Neuronal stem cell (in vitro differentiated cells): ENCODE data around the gene IRF8.

Source experiments
- DNase-seq: peaks from one replicate; pipeline ENCODE4 v3.0.0-alpha.2; 2013; ENCODE audit warnings: low spot score
- H2AFZ ChIP-seq: one replicate; pipeline ENCODE4 v1.6.1; 2013; ENCODE audit warnings: mild to moderate bottlenecking, low read length, inconsistent platforms
- H2AK5ac ChIP-seq: 2 replicates; pipeline ENCODE4 v1.6.1; 2013; ENCODE audit warnings: low read depth, mild to moderate bottlenecking, inconsistent platforms, low read length, moderate library complexity, mixed read lengths
- H2BK120ac ChIP-seq: 2 replicates; pipeline ENCODE4 v1.6.1; 2013; ENCODE audit warnings: low read depth, mild to moderate bottlenecking, inconsistent platforms, low read length, moderate library complexity, mixed read lengths
- H2BK12ac ChIP-seq: one replicate; pipeline ENCODE4 v1.6.1; 2013; ENCODE audit warnings: low read length, inconsistent platforms
- H2BK15ac ChIP-seq: 2 replicates; pipeline ENCODE4 v1.6.1; 2013; ENCODE audit warnings: mild to moderate bottlenecking, low read length, inconsistent platforms, mixed read lengths
- H2BK5ac ChIP-seq: one replicate; pipeline ENCODE4 v1.6.1; 2013; ENCODE audit warnings: inconsistent platforms, mild to moderate bottlenecking, low read length, moderate library complexity
- H3K14ac ChIP-seq: one replicate; pipeline ENCODE4 v1.6.1; 2013; ENCODE audit warnings: low read length, inconsistent platforms
- H3K18ac ChIP-seq: 2 replicates; pipeline ENCODE4 v1.6.1; 2013; ENCODE audit warnings: low read length, inconsistent platforms
- H3K23ac ChIP-seq: 2 replicates; pipeline ENCODE4 v1.6.1; 2013; ENCODE audit warnings: low read depth, mild to moderate bottlenecking, mixed read lengths, low read length, inconsistent platforms; ENCODE audit not compliant: poor library complexity
- H3K27ac ChIP-seq: replicated peaks from 3 replicates; pipeline ENCODE4 v1.5.1; 2013; ENCODE audit warnings: low read length, inconsistent platforms
- H3K27me3 ChIP-seq, 3 experiments: 2 replicates each; pipeline ENCODE4 v1.6.1; 2013; ENCODE audit warnings: low read length in 3 of 3, mild to moderate bottlenecking in 2 of 3, inconsistent platforms in 1 of 3, low read depth in 1 of 3, mixed read lengths in 1 of 3, moderate library complexity in 1 of 3; ENCODE audit not compliant: control insufficient read depth in 3 of 3, insufficient read depth in 3 of 3
- H3K36me3 ChIP-seq, 2 donors: replicated peaks in 1 of 2; 2 replicates each; pipeline ENCODE4 v1.6.1; 2013; ENCODE audit warnings: low read length in 2 of 2; ENCODE audit not compliant: control insufficient read depth in 2 of 2, insufficient read depth in 2 of 2
- H3K4ac ChIP-seq: 2 replicates; pipeline ENCODE4 v1.6.1; 2013; ENCODE audit warnings: inconsistent platforms, mild to moderate bottlenecking, low read length, moderate library complexity
- H3K4me1 ChIP-seq, 2 donors: 1 replicate in 1 of 2; 2 replicates in 1 of 2; pipeline ENCODE4 v1.6.1; 2013; ENCODE audit warnings: low read length in 2 of 2, low read depth in 1 of 2; ENCODE audit not compliant: control insufficient read depth in 2 of 2, insufficient read depth in 1 of 2
- H3K4me2 ChIP-seq: one replicate; pipeline ENCODE4 v1.6.1; 2013; ENCODE audit warnings: mild to moderate bottlenecking, low read length, inconsistent platforms; ENCODE audit not compliant: insufficient read depth, poor library complexity, severe bottlenecking
- H3K4me3 ChIP-seq, 2 donors: 2 replicates each; pipeline ENCODE4 v1.5.1; 2013; ENCODE audit warnings: low read length in 2 of 2, mild to moderate bottlenecking in 2 of 2, inconsistent platforms in 1 of 2, moderate library complexity in 1 of 2
- H3K79me1 ChIP-seq: one replicate; pipeline ENCODE4 v1.6.1; 2013; ENCODE audit warnings: low read depth, mild to moderate bottlenecking, inconsistent platforms, low read length, moderate library complexity
- H3K9ac ChIP-seq: one replicate; pipeline ENCODE4 v1.6.1; 2013; ENCODE audit warnings: mild to moderate bottlenecking, low read depth, low read length, inconsistent platforms; ENCODE audit not compliant: poor library complexity
- H3K9me3 ChIP-seq, 2 donors: replicated peaks in 1 of 2; 2 replicates each; pipeline versions ENCODE3 to v1.6.1; 2013; ENCODE audit warnings: low read length in 2 of 2, mild to moderate bottlenecking in 2 of 2, inconsistent platforms in 1 of 2, low read depth in 1 of 2, mixed read lengths in 1 of 2, moderate library complexity in 1 of 2; ENCODE audit not compliant: control insufficient read depth in 2 of 2, insufficient read depth in 1 of 2
- H4K8ac ChIP-seq: one replicate; pipeline ENCODE4 v1.6.1; 2013; ENCODE audit warnings: low read depth, mild to moderate bottlenecking, inconsistent platforms, low read length, moderate library complexity
- H4K91ac ChIP-seq: one replicate; pipeline ENCODE4 v1.6.1; 2013; ENCODE audit warnings: low read length, low read depth, mild to moderate bottlenecking, inconsistent platforms; ENCODE audit not compliant: poor library complexity
- WGBS, 2 donors: extraction: QIAGEN DNeasy Blood & Tissue Kit; methylation state at CpG; one replicate each; pipeline ENCODE4 v1.1.7; 2013; ENCODE audit warnings: missing lambda C conversion rate in 2 of 2, mixed read lengths in 1 of 2; ENCODE audit not compliant: insufficient read length in 2 of 2, insufficient replicate concordance in 1 of 2; ENCODE audit errors: extremely low coverage in 2 of 2; 5-methylcytosine and 5-hydroxymethylcytosine counted together

Gene IRF8

DNA sequence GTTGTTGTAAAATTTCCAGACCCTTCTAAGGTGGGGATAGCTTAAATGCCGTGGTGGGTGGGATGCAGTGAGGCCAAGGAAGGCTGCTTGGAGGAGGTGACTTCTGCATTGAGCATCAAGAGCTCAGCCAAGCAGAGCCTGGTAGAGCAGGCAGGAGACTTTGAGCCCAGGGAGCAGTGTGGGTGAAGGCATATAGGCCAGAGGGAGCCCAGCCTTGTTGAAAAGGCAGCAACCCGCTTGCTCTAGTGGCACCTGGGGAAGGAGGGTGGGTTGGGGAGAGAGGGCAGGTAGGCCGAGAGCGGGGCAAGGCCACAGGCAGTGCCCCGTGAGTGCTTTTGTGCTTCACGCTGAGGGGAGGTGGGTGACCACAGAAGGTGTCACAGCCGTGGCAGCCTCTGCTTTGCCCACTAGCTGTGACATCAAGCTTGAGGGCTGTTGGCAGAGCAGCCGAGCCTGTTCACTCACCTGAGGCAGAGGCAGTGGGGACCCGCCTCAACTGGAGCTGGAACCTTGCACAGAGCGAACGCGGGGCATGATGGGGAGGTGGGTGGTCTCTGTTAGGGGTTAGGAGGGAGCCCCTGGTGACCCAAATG is 56.1 kb downstream of the IRF8 start:
- Histone ChIP-seq H2BK120ac (no peak overlapping the region), H3K4me3 (no peak overlapping the region), H3K27me3 (peaks cover 0 to 22% (median 0%) of the 10 kb centered on the region in 3 experiments), H3K9ac (no peak overlapping the region), H2BK5ac (no peak overlapping the region), H3K18ac (no peak overlapping the region), H3K4ac (no peak overlapping the region), H4K91ac (no peak overlapping the region), H3K36me3 (no peaks in the 10 kb centered on the region), H3K4me2 (no peak overlapping the region), H3K9me3 (no peaks in the 10 kb centered on the region), H2AK5ac (no peak overlapping the region), H3K79me1 (no peaks in the 10 kb centered on the region), H2BK12ac (no peak overlapping the region), H3K23ac (no peak overlapping the region), H3K27ac (no peak overlapping the region), H2AFZ (no peak overlapping the region), H3K14ac (no peak overlapping the region), H4K8ac (no peak overlapping the region), H2BK15ac (no peak overlapping the region), H3K4me1 (no peaks in the 10 kb centered on the region)
- no CpG with 5 or more reads among the region's 12 CpGs for WGBS, 2 donors
- no peak for DNase-seq

DNA sequence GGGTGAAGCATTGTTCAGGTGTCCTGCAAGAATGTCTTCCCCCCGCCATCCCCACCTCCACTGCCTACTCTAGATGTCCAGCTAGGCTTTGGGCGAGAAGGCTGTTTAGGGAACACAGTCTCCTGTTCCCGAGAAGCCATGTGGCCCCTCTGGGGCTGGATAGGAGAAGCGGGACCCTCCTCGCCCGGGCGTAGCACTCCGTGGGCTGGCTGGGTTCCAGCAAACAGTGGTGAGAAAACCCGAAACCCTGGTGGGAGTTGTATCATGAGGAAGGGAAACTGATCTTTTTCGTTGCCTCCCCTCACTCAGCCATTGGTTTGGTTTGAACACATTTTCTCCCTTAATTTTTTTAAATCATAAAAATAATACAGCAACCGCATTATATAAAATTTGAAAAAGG is 56.6 kb downstream of the IRF8 start:
- Histone ChIP-seq H3K79me1 (no peaks in the 10 kb centered on the region), H2BK120ac (no peak overlapping the region), H3K27me3 (peaks cover 0 to 22% (median 0%) of the 10 kb centered on the region in 3 experiments), H2BK5ac (no peak overlapping the region), H3K14ac (no peak overlapping the region), H3K18ac (no peak overlapping the region), H3K9ac (no peak overlapping the region), H3K4me3 (no peak overlapping the region), H3K36me3 (no peaks in the 10 kb centered on the region), H3K4me1 (no peaks in the 10 kb centered on the region), H4K91ac (no peak overlapping the region), H3K4ac (no peak overlapping the region), H3K4me2 (no peak overlapping the region), H4K8ac (no peak overlapping the region), H2BK15ac (no peak overlapping the region), H2AFZ (no peak overlapping the region), H2AK5ac (no peak overlapping the region), H3K27ac (no peak overlapping the region), H3K9me3 (no peaks in the 10 kb centered on the region), H3K23ac (no peak overlapping the region), H2BK12ac (no peak overlapping the region)
- WGBS, 2 donors, result no CpG with 5 or more reads among the region's 11 CpGs
- no peak for DNase-seq

DNA sequence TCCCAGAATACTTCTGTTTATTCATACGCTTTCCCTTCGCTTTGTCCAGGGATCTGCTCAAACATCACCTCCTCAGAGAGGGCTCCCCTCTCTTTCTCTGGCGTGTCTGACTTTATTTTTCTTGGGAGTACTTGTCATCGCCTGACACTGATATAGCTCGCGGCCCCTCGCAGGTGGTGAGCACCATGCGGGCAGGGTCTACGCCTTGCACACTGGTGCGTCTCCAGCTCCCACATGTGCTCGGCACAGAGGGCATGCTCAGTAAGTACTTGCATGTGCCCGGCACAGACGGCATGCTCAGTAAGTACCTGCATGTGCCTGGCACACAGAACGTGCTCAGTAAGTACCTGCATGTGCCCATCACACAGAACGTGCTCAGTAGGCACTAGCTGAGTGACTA is 57.5 kb downstream of the IRF8 start:
- Histone ChIP-seq H3K9me3 (no peaks in the 10 kb centered on the region), H3K27me3 (peaks cover 0 to 16% (median 0%) of the 10 kb centered on the region in 3 experiments), H3K79me1 (no peaks in the 10 kb centered on the region), H3K4me3 (peak overlapping the region in 1 of 2 donors; percentile 30), H3K18ac (no peak overlapping the region), H4K91ac (no peak overlapping the region), H3K4ac (peak overlapping the region; percentile 39), H3K23ac (no peak overlapping the region), H2BK15ac (no peak overlapping the region), H4K8ac (no peak overlapping the region), H3K9ac (no peak overlapping the region), H3K14ac (no peak overlapping the region), H2BK5ac (peak overlapping the region; percentile 16), H3K4me2 (no peak overlapping the region), H2AFZ (no peak overlapping the region), H2AK5ac (no peak overlapping the region), H2BK120ac (no peak overlapping the region), H3K4me1 (no peaks in the 10 kb centered on the region), H3K27ac (no peak overlapping the region), H3K36me3 (no peaks in the 10 kb centered on the region), H2BK12ac (no peak overlapping the region)
- WGBS, 2 donors, result no CpG with 5 or more reads among the region's 15 CpGs
- no peak for DNase-seq

DNA sequence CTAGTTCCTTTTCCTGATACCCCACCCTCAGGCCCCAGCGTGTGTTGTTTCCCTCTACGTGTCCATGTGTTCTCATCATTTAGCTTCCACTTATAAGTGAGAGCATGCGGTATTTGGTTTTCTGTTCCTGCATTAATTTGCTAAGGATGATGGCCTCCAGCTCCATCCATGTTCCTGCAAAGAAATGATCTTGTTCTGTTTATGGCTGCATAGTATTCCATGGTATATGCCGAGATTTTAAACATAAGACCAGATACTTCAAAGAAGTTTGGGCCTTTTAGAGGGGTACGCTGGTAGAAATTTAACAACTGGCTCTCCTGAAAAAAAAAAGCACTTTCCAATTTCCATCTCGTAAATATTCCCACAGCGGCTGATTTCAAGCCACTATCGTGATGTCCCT is 59.8 kb downstream of the IRF8 start:
- Histone ChIP-seq H2AK5ac (no peak overlapping the region), H3K23ac (no peak overlapping the region), H3K9ac (no peak overlapping the region), H3K27me3 (peaks cover 0 to 6% (median 0%) of the 10 kb centered on the region in 3 experiments), H3K79me1 (no peaks in the 10 kb centered on the region), H3K18ac (no peak overlapping the region), H2BK120ac (no peak overlapping the region), H3K4me1 (no peaks in the 10 kb centered on the region), H3K9me3 (no peaks in the 10 kb centered on the region), H3K4me2 (no peak overlapping the region), H4K8ac (no peak overlapping the region), H3K4me3 (no peak overlapping the region), H2BK15ac (no peak overlapping the region), H2BK5ac (no peak overlapping the region), H3K27ac (no peak overlapping the region), H3K36me3 (no peaks in the 10 kb centered on the region), H3K4ac (no peak overlapping the region), H4K91ac (no peak overlapping the region), H2AFZ (no peak overlapping the region), H2BK12ac (no peak overlapping the region), H3K14ac (no peak overlapping the region)
- WGBS, 2 donors, result no CpG with 5 or more reads among the region's 8 CpGs
- DNase-seq, result no peak
